HepG2 (cell line): ENCODE data around the gene SLC19A1. TPM values are rescaled to one million over a fixed set of nuclear protein-coding genes. Genes with fewer than 3 reads are reported as not detected.
A peak's percentile ranks its signal among the peaks of the same experiment; 100 is the strongest.

ENCODE experiments used
- AGO2 ChIP-seq: fragments of 200-400 bp; formaldehyde crosslinking; optimal IDR thresholded peaks from 2 replicates; pipeline ENCODE3; 2017; ENCODE audit warnings: mild to moderate bottlenecking, low read depth, low read length, moderate library complexity
- BRD4 ChIP-seq: sonication (generic); formaldehyde crosslinking; IDR thresholded peaks from 2 replicates; pipeline ENCODE4 v1.4.0; 2020; ENCODE audit warnings: missing genetic modification reagents
- GATAD2A ChIP-seq: IDR thresholded peaks from 2 replicates; pipeline ENCODE4 v1.6.1; 2016
- JDP2 ChIP-seq: sonication (generic); formaldehyde crosslinking; IDR thresholded peaks from 2 replicates; pipeline ENCODE4 v1.8.1; 2022; ENCODE audit warnings: missing genetic modification reagents, borderline replicate concordance
- KLF13 ChIP-seq: sonication (generic); formaldehyde crosslinking; IDR thresholded peaks from 2 replicates; pipeline ENCODE4 v1.4.0; 2020; ENCODE audit warnings: mild to moderate bottlenecking, missing genetic modification reagents
- KLF6 ChIP-seq: IDR thresholded peaks from 2 replicates; pipeline ENCODE4 v1.8.0; 2016; ENCODE audit warnings: missing biosample characterization, missing genetic modification reagents
- KMT2A ChIP-seq: sonication (generic); formaldehyde crosslinking; IDR thresholded peaks from 2 replicates; pipeline ENCODE4 v1.4.0; 2020; ENCODE audit warnings: missing genetic modification reagents
- MAFK ChIP-seq, 2 experiments: IDR thresholded peaks in 1 of 2; conservative IDR thresholded peaks in 1 of 2; 2 replicates each; pipeline ENCODE4 v1.6.1; 2011; ENCODE audit warnings: improper control_type of control experiment in 2 of 2, low read length in 2 of 2
- MEIS1 ChIP-seq: sonication (generic); formaldehyde crosslinking; IDR thresholded peaks from 2 replicates; pipeline ENCODE4 v1.9.0; 2021; ENCODE audit warnings: mild to moderate bottlenecking, missing genetic modification reagents, moderate library complexity, borderline replicate concordance
- RFXANK ChIP-seq: IDR thresholded peaks from 2 replicates; pipeline ENCODE4 v1.6.1; 2016
- ZC3H13 ChIP-seq: sonication (generic); formaldehyde crosslinking; IDR thresholded peaks from 2 replicates; pipeline ENCODE4 v1.8.1; 2023; ENCODE audit warnings: mild to moderate bottlenecking, missing genetic modification reagents, moderate library complexity
- ZFP36 ChIP-seq: fragments of 150-350 bp; IDR thresholded peaks from 2 replicates; pipeline ENCODE4 v1.6.1; 2018; ENCODE audit warnings: borderline replicate concordance, low read length, low read depth; ENCODE audit not compliant: partially characterized antibody
- ZNF772 ChIP-seq: sonication (generic); formaldehyde crosslinking; IDR thresholded peaks from 2 replicates; pipeline ENCODE4 v1.5.0; 2020; ENCODE audit warnings: mild to moderate bottlenecking, missing genetic modification reagents
- ZNF775 ChIP-seq: sonication (generic); formaldehyde crosslinking; IDR thresholded peaks from 2 replicates; pipeline ENCODE4 v1.4.0; 2020; ENCODE audit warnings: missing genetic modification reagents, mild to moderate bottlenecking, moderate library complexity, borderline replicate concordance
- ZSCAN12 ChIP-seq: sonication (generic); formaldehyde crosslinking; IDR thresholded peaks from 2 replicates; pipeline ENCODE4 v1.9.0; 2021; ENCODE audit warnings: mild to moderate bottlenecking, missing genetic modification reagents
- ZSCAN31 ChIP-seq: sonication (generic); formaldehyde crosslinking; IDR thresholded peaks from 2 replicates; pipeline ENCODE4 v1.5.0; 2020; ENCODE audit warnings: low read depth, mild to moderate bottlenecking, missing genetic modification reagents
- polyA plus RNA-seq, 8 experiments: library from polyadenylated mRNA; depleted of rRNA in 3 of 8; stranded (reverse) in 7 of 8; unstranded in 1 of 8; fragments of >200 nt; fragmentation: Illumina TruSeq in 4 of 8; extraction: Trizol in 4 of 8; gene quantifications; 2 replicates each; pipeline versions ENCODE4 v1.2.1 to v1.2.3, GENCODE V29; 2011 to 2016; ENCODE audit warnings: low read depth in 4 of 8, missing spikeins in 1 of 8, mixed read lengths in 1 of 8; ENCODE audit not compliant: insufficient read depth in 1 of 8
- total RNA-seq, 5 experiments: library from RNA; depleted of rRNA; stranded (reverse); fragments of >200 nt; fragmentation: Illumina TruSeq; extraction: Trizol; gene quantifications; 2 replicates each; pipeline ENCODE4 v1.2.3, GENCODE V29; 2016; ENCODE audit warnings: low read depth in 1 of 5
- TF ChIP-seq, protein P1 (sequence below): sonication (generic); formaldehyde crosslinking; IDR thresholded peaks from 2 replicates; pipeline ENCODE4 v1.4.0; 2020; ENCODE audit warnings: mild to moderate bottlenecking, missing genetic modification reagents
- TF ChIP-seq, protein P2 (sequence below): sonication (generic); formaldehyde crosslinking; IDR thresholded peaks from 2 replicates; pipeline ENCODE4 v1.4.0; 2020; ENCODE audit warnings: missing genetic modification reagents, borderline replicate concordance
- TF ChIP-seq, protein P3 (sequence below): sonication (generic); formaldehyde crosslinking; IDR thresholded peaks from 2 replicates; pipeline ENCODE4 v1.4.0; 2020; ENCODE audit warnings: mild to moderate bottlenecking, missing genetic modification reagents

SLC19A1 gene
- total and polyA plus RNA-seq, 2 of the 13 experiments (the other 11 are each of a cell fraction or from before 2014, with no cell fraction given) = 21.8 to 23.0 TPM

DNA sequence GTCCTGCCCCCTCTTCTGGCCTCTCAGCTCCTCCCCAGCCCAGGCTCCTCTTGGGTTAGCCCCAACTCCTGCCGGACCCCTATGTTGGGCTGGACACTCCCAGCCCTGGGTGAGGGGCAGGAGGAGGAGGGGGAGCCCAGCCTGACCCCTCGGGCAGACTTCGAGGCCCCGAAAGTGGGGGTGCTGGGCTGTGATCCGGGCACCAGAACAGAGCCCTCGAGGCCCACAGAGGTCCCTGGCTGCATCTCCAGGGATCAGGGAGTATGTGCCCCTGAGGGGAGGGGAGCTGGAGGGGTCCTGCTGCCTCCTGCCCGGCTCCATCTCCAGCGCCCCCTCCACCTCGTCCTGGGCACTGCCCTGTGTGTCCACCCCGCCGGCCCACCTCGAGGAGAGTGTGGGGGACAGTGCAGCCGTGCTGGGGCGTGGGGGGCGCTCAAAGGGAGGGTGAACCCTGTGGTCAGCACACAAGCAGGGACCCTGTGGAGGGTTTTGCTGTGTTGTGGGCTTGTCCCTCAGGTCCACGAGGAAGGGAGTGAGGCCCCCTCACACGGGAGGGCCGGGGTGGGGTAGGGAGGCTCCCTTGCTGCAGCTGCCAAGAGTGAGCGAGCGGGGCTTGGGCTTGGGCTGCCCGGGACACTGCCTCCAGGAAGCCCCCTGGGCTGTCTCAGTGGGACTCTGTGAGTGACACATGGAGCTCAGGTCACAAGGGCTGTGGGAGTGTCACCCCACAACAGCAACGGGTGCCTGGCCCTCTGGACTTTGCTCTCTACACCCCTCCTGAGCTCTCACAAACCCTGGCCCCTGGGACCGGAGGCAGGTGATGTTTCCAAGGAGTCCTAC is 82.8 kb downstream of the SLC19A1 start (continued):
- TF ChIP-seq ZFP36 = peak; percentile 89
- peak; percentile 6 for TF ChIP-seq AGO2
- TF ChIP-seq ZNF772 = no peak
- TF ChIP-seq BRD4 = no peak
- TF ChIP-seq ZSCAN12 (CRISPR knock-in tag) = no peak
- no peak for TF ChIP-seq ZC3H13 (CRISPR knock-in tag)
- TF ChIP-seq KLF13 (CRISPR knock-in tag) = no peak
- TF ChIP-seq KMT2A = no peak
- TF ChIP-seq ZSCAN31 (CRISPR knock-in tag) = no peak
- no peak for TF ChIP-seq MEIS1 (CRISPR knock-in tag)
- 0 out of 2 replicates have a peak, but pooled peaks have one; percentile 22 for TF ChIP-seq GATAD2A (CRISPR knock-in tag)
- no peak for TF ChIP-seq ZNF775
- TF ChIP-seq JDP2 (CRISPR knock-in tag) = no peak
- TF ChIP-seq, protein P1, sequence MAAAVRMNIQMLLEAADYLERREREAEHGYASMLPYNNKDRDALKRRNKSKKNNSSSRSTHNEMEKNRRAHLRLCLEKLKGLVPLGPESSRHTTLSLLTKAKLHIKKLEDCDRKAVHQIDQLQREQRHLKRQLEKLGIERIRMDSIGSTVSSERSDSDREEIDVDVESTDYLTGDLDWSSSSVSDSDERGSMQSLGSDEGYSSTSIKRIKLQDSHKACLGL = no peak
- TF ChIP-seq, protein P2, sequence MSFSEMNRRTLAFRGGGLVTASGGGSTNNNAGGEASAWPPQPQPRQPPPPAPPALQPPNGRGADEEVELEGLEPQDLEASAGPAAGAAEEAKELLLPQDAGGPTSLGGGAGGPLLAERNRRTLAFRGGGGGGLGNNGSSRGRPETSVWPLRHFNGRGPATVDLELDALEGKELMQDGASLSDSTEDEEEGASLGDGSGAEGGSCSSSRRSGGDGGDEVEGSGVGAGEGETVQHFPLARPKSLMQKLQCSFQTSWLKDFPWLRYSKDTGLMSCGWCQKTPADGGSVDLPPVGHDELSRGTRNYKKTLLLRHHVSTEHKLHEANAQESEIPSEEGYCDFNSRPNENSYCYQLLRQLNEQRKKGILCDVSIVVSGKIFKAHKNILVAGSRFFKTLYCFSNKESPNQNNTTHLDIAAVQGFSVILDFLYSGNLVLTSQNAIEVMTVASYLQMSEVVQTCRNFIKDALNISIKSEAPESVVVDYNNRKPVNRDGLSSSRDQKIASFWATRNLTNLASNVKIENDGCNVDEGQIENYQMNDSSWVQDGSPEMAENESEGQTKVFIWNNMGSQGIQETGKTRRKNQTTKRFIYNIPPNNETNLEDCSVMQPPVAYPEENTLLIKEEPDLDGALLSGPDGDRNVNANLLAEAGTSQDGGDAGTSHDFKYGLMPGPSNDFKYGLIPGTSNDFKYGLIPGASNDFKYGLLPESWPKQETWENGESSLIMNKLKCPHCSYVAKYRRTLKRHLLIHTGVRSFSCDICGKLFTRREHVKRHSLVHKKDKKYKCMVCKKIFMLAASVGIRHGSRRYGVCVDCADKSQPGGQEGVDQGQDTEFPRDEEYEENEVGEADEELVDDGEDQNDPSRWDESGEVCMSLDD (CRISPR knock-in tag) = no peak
- no peak for TF ChIP-seq MAFK (conservative IDR thresholded peaks at IDR 0.05 in 1 of 2, IDR thresholded peaks at IDR 0.05 in 1 of 2; ENCODE audit: low read length in 2 of 2)
- TF ChIP-seq, protein P3, sequence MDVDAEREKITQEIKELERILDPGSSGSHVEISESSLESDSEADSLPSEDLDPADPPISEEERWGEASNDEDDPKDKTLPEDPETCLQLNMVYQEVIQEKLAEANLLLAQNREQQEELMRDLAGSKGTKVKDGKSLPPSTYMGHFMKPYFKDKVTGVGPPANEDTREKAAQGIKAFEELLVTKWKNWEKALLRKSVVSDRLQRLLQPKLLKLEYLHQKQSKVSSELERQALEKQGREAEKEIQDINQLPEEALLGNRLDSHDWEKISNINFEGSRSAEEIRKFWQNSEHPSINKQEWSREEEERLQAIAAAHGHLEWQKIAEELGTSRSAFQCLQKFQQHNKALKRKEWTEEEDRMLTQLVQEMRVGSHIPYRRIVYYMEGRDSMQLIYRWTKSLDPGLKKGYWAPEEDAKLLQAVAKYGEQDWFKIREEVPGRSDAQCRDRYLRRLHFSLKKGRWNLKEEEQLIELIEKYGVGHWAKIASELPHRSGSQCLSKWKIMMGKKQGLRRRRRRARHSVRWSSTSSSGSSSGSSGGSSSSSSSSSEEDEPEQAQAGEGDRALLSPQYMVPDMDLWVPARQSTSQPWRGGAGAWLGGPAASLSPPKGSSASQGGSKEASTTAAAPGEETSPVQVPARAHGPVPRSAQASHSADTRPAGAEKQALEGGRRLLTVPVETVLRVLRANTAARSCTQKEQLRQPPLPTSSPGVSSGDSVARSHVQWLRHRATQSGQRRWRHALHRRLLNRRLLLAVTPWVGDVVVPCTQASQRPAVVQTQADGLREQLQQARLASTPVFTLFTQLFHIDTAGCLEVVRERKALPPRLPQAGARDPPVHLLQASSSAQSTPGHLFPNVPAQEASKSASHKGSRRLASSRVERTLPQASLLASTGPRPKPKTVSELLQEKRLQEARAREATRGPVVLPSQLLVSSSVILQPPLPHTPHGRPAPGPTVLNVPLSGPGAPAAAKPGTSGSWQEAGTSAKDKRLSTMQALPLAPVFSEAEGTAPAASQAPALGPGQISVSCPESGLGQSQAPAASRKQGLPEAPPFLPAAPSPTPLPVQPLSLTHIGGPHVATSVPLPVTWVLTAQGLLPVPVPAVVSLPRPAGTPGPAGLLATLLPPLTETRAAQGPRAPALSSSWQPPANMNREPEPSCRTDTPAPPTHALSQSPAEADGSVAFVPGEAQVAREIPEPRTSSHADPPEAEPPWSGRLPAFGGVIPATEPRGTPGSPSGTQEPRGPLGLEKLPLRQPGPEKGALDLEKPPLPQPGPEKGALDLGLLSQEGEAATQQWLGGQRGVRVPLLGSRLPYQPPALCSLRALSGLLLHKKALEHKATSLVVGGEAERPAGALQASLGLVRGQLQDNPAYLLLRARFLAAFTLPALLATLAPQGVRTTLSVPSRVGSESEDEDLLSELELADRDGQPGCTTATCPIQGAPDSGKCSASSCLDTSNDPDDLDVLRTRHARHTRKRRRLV (CRISPR knock-in tag) = no peak
- no peak for TF ChIP-seq RFXANK
- TF ChIP-seq KLF6 (CRISPR knock-in tag) = no peak
